ENCODE results near the gene VDR. TPM values are rescaled to one million over a fixed set of nuclear protein-coding genes. Genes with fewer than 3 reads are reported as not detected.

VDR gene
- total RNA-seq, 1 donor from 2014 or later, result 0.33 TPM

DNA sequence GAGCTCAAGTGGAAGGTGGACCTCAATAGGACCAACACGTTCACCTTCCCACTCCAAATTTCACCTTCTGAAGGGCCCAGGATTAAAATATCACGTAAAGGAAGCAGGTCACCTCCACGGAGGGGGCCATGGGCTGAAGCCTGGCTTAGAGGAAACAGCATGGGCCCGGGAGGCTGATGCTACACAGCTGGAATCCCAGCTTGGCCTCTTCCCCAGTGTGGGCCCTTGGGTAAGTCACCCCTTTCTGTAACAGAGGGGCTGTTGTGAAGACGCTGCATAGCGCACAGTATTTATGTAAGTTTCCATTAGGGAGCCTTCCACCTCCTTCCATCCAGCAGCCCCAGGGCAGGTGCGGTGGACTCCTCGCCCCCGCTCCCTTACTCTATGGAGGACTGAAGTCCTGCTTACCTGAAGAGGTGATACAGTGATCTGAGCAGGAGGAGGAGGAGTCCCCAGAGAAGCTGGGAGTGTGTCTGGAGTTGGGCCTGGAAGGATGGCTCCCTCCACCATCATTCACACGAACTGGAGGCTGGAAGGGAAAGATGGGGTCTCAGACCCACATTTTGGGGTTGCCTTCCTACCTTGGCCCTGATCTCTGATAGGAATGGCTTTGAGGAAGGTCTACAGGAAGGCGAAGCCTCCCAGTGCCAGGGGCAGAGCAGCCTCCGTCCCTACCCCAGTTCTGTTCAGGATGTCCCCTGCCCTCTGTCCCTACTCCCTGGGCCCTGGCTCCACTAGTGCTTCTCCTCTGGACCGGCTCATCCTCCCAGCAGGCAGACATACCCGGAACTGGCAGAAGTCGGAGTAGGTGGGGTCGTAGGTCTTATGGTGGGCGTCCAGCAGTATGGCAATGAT is 47.8 kb downstream of the VDR start:
- H3K27ac ChIP-seq (replicated peaks), result no peak overlapping the region
- TF ChIP-seq CTCF (IDR thresholded peaks at IDR 0.05; ENCODE audit: borderline replicate concordance), result no peak
- no peak overlapping the region for H3K4me3 ChIP-seq
- intact Hi-C loops (cut with micrococcal nuclease), result no loop called here
- H3K36me3 ChIP-seq, result no peaks in the 10 kb centered on the region
- no peaks in the 10 kb centered on the region for H3K27me3 ChIP-seq (ENCODE audit: low read depth)
- H3K4me1 ChIP-seq, result no peaks in the 10 kb centered on the region
- DNase-seq, result no peak
- H3K9me3 ChIP-seq (replicated peaks), result no peaks in the 10 kb centered on the region

DNA sequence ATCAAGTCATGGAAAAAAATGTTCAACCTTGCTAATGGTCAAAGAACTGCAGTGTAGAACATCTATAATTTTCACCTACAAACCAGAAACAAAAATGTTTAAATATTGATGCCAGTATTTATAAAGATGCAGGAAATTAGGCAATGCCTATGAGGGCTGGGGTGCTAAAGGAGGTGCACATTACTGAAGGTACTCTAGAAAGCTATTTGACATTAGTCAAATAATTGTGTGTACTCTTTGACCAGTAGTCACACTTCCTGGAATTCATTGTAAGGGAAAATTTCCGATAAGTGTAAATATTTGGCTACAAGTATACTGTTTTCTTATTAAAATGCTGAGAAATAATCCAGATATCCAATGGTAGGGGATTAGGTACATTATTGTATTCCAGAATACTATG is 48.7 kb downstream of the VDR start:
- Histone ChIP-seq H3K27me3 (ENCODE audit: low read depth) (no peaks in the 10 kb centered on the region), H3K4me3 (no peak overlapping the region), H3K27ac (replicated peaks) (no peak overlapping the region), H3K4me1 (no peaks in the 10 kb centered on the region), H3K36me3 (no peaks in the 10 kb centered on the region), H3K9me3 (replicated peaks) (no peaks in the 10 kb centered on the region)
- intact Hi-C loops (cut with micrococcal nuclease), result no loop called here
- TF ChIP-seq CTCF (IDR thresholded peaks at IDR 0.05; ENCODE audit: borderline replicate concordance), result no peak
- no peak for DNase-seq

DNA sequence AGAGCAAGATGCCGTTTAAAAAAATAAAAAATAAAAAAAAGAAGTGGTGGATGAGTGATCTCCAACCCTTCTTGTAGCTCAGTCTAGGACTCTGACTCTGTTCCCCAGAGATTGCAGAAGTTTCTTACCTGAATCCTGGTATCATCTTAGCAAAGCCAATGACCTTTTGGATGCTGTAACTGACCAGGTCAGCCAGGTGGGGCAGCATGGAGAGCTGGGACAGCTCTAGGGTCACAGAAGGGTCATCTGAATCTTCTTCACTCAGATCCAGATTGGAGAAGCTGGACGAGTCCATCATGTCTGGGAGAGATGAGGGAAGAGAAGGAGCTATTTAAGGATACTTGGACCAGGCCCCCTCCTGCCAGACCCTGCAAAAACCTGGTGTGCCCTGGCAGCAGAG is 49.3 kb downstream of the VDR start:
- no peak for DNase-seq
- H3K9me3 ChIP-seq (replicated peaks), result no peaks in the 10 kb centered on the region
- no peaks in the 10 kb centered on the region for H3K4me1 ChIP-seq
- H3K27me3 ChIP-seq (ENCODE audit: low read depth), result no peaks in the 10 kb centered on the region
- intact Hi-C loops (cut with micrococcal nuclease), result no loop called here
- no peak for TF ChIP-seq CTCF (IDR thresholded peaks at IDR 0.05; ENCODE audit: borderline replicate concordance)
- no peak overlapping the region for H3K4me3 ChIP-seq
- H3K27ac ChIP-seq (replicated peaks), result no peak overlapping the region
- no peaks in the 10 kb centered on the region for H3K36me3 ChIP-seq

GRCh38 chr12:47854531-47854930 is 50.3 kb downstream of the VDR start:
- intact Hi-C loops (cut with micrococcal nuclease), result no loop called here
- H3K27me3 ChIP-seq (ENCODE audit: low read depth), result no peaks in the 10 kb centered on the region
- TF ChIP-seq CTCF (IDR thresholded peaks at IDR 0.05; ENCODE audit: borderline replicate concordance), result no peak

DNA sequence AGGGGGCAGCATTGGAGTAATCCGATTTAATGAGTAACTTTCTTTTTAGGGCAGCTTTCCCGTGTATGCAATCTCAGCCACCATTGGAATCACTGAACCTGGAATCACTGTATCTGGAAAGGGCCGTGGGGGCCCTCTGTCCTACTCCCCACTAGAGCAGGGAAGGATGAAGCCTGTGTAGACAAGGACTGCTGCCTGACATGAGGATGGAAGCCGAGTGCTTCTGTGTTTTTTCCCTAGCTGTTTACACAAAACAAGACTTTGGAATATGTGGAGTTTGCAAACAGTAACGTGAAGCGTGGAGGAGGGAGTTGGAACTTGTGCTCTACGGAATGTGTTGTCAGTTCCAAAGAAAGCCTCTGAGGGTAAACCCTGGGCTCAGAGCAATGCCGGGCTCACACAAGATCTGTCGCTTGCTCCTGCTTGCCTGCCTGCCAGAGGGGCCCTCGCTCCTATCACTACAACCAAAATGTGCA is 52.7 kb downstream of the VDR start:
- DNase-seq, result no peak
- H3K4me3 ChIP-seq, result no peak overlapping the region
- H3K9me3 ChIP-seq (replicated peaks), result no peaks in the 10 kb centered on the region
- no peaks in the 10 kb centered on the region for H3K4me1 ChIP-seq
- no peak overlapping the region for H3K27ac ChIP-seq (replicated peaks)
- no peak for TF ChIP-seq CTCF (IDR thresholded peaks at IDR 0.05; ENCODE audit: borderline replicate concordance)
- H3K36me3 ChIP-seq, result no peaks in the 10 kb centered on the region
- intact Hi-C loops (cut with micrococcal nuclease), result no loop called here
- H3K27me3 ChIP-seq (ENCODE audit: low read depth), result no peaks in the 10 kb centered on the region

More at GRCh38 chr12:47854531-47854930, 50.3 kb downstream of the VDR start:
- DNase-seq, result no peak
- no peaks in the 10 kb centered on the region for H3K36me3 ChIP-seq
- no peak overlapping the region for H3K4me3 ChIP-seq
- H3K27ac ChIP-seq (replicated peaks), result no peak overlapping the region
- H3K4me1 ChIP-seq, result no peaks in the 10 kb centered on the region
- no peaks in the 10 kb centered on the region for H3K9me3 ChIP-seq (replicated peaks)

All from left ventricle myocardium inferior (tissue), 1 donor.